HepG2 (cell line): Measurements from ENCODE around the gene RBM6. TPM values are rescaled to one million over a fixed set of nuclear protein-coding genes. Genes with fewer than 3 reads are reported as not detected.

Experiments used
- AFF4 ChIP-seq: sonication (generic); formaldehyde crosslinking; IDR thresholded peaks from 2 replicates; pipeline ENCODE4 v1.4.0; 2020; ENCODE audit warnings: missing genetic modification reagents
- GFI1 ChIP-seq: sonication (generic); formaldehyde crosslinking; IDR thresholded peaks from 2 replicates; pipeline ENCODE4 v1.5.0; 2020; ENCODE audit warnings: missing genetic modification reagents, mild to moderate bottlenecking, borderline replicate concordance
- KLF16 ChIP-seq, 2 experiments: sonication (generic) in 1 of 2; formaldehyde crosslinking in 1 of 2; IDR thresholded peaks; 2 replicates each; pipeline versions ENCODE4 v1.6.1 to v1.8.0; 2016 to 2023; ENCODE audit warnings: missing genetic modification reagents in 2 of 2, missing compliant biosample characterization in 1 of 2
- MED13 ChIP-seq: sonication (generic); formaldehyde crosslinking; IDR thresholded peaks from 2 replicates; pipeline ENCODE4 v1.5.0; 2020; ENCODE audit warnings: missing genetic modification reagents
- MYPOP ChIP-seq: sonication (generic); formaldehyde crosslinking; IDR thresholded peaks from 2 replicates; pipeline ENCODE4 v1.8.1; 2023; ENCODE audit warnings: mild to moderate bottlenecking, moderate library complexity, missing genetic modification reagents
- NFE2 ChIP-seq: sonication (generic); formaldehyde crosslinking; IDR thresholded peaks from 2 replicates; pipeline ENCODE4 v1.4.0; 2020; ENCODE audit warnings: missing genetic modification reagents
- PAX8 ChIP-seq: sonication (generic); formaldehyde crosslinking; IDR thresholded peaks from 2 replicates; pipeline ENCODE4 v1.8.0; 2022; ENCODE audit warnings: mild to moderate bottlenecking, missing genetic modification reagents, borderline replicate concordance
- PHF8 ChIP-seq: sonication (generic); formaldehyde crosslinking; IDR thresholded peaks from 2 replicates; pipeline ENCODE4 v1.5.0; 2020; ENCODE audit warnings: missing genetic modification reagents
- RFX5 ChIP-seq: IDR thresholded peaks from 2 replicates; pipeline ENCODE4 v1.6.1; 2011; ENCODE audit warnings: low read depth, low read length, improper control_type of control experiment
- SMC3 ChIP-seq: IDR thresholded peaks from 2 replicates; pipeline ENCODE4 v1.6.1; 2011; ENCODE audit warnings: low read length, improper control_type of control experiment
- SNRNP70 ChIP-seq: fragments of 200-400 bp; formaldehyde crosslinking; IDR thresholded peaks from 2 replicates; pipeline ENCODE4 v1.6.1; 2017; ENCODE audit warnings: mild to moderate bottlenecking, low read depth, low read length, moderate library complexity
- SP4 ChIP-seq: sonication (generic); formaldehyde crosslinking; IDR thresholded peaks from 2 replicates; pipeline ENCODE4 v1.8.1; 2023; ENCODE audit warnings: mild to moderate bottlenecking, missing genetic modification reagents
- TEAD2 ChIP-seq: sonication (generic); formaldehyde crosslinking; IDR thresholded peaks from 2 replicates; pipeline ENCODE4 v1.9.0; 2021; ENCODE audit warnings: missing genetic modification reagents
- TERF1 ChIP-seq: sonication (generic); formaldehyde crosslinking; IDR thresholded peaks from 2 replicates; pipeline ENCODE4 v1.8.0; 2022; ENCODE audit warnings: mild to moderate bottlenecking, missing genetic modification reagents, moderate library complexity
- ZBTB21 ChIP-seq: sonication (generic); formaldehyde crosslinking; IDR thresholded peaks from 2 replicates; pipeline ENCODE4 v1.4.0; 2020; ENCODE audit warnings: missing genetic modification reagents
- ZNF10 ChIP-seq: sonication (generic); formaldehyde crosslinking; IDR thresholded peaks from 2 replicates; pipeline ENCODE4 v1.4.0; 2020; ENCODE audit warnings: mild to moderate bottlenecking, low read depth, missing genetic modification reagents, borderline replicate concordance
- ZNF12 ChIP-seq: sonication (generic); formaldehyde crosslinking; IDR thresholded peaks from 2 replicates; pipeline ENCODE4 v1.5.0; 2020; ENCODE audit warnings: missing genetic modification reagents
- ZNF160 ChIP-seq: sonication (generic); formaldehyde crosslinking; IDR thresholded peaks from 2 replicates; pipeline ENCODE4 v1.8.0; 2022; ENCODE audit warnings: mild to moderate bottlenecking, inconsistent platforms, missing genetic modification reagents
- ZNF205 ChIP-seq: IDR thresholded peaks from 2 replicates; pipeline ENCODE4 v1.6.1; 2018; ENCODE audit warnings: missing biosample characterization, missing genetic modification reagents
- ZNF207 ChIP-seq: fragments of 450-650 bp; IDR thresholded peaks from 2 replicates; pipeline ENCODE4 v1.6.1; 2016; ENCODE audit warnings: antibody characterized with exemption, borderline replicate concordance
- ZNF367 ChIP-seq: sonication (generic); formaldehyde crosslinking; IDR thresholded peaks from 2 replicates; pipeline ENCODE4 v1.4.0; 2020; ENCODE audit warnings: missing genetic modification reagents, borderline replicate concordance
- ZNF441 ChIP-seq: sonication (generic); formaldehyde crosslinking; IDR thresholded peaks from 2 replicates; pipeline ENCODE4 v1.7.0; 2021; ENCODE audit warnings: missing genetic modification reagents, borderline replicate concordance
- ZNF512B ChIP-seq: sonication (generic); formaldehyde crosslinking; IDR thresholded peaks from 2 replicates; pipeline ENCODE4 v1.5.1; 2020; ENCODE audit warnings: missing genetic modification reagents, mild to moderate bottlenecking, borderline replicate concordance
- polyA plus RNA-seq, 8 experiments: library from polyadenylated mRNA; depleted of rRNA in 3 of 8; stranded (reverse) in 7 of 8; unstranded in 1 of 8; fragments of >200 nt; fragmentation: Illumina TruSeq in 4 of 8; extraction: Trizol in 4 of 8; gene quantifications; 2 replicates each; pipeline versions ENCODE4 v1.2.1 to v1.2.3, GENCODE V29; 2011 to 2016; ENCODE audit warnings: low read depth in 4 of 8, missing spikeins in 1 of 8, mixed read lengths in 1 of 8; ENCODE audit not compliant: insufficient read depth in 1 of 8
- total RNA-seq, 5 experiments: library from RNA; depleted of rRNA; stranded (reverse); fragments of >200 nt; fragmentation: Illumina TruSeq; extraction: Trizol; gene quantifications; 2 replicates each; pipeline ENCODE4 v1.2.3, GENCODE V29; 2016; ENCODE audit warnings: low read depth in 1 of 5

The RBM6 gene
- total and polyA plus RNA-seq, 2 of the 13 experiments (the other 11 are each of a cell fraction or from before 2014, with no cell fraction given), result 72.7 to 86.1 TPM

GRCh38 chr3:49906073-49906743 lies 33.7 kb upstream of the RBM6 start (continued):
- TF ChIP-seq AFF4 (CRISPR knock-in tag) (no peak), ZNF512B (CRISPR knock-in tag) (no peak), TERF1 (CRISPR knock-in tag) (no peak), ZNF160 (no peak), KLF16 (CRISPR knock-in tag; IDR thresholded peaks at IDR 0.05) (no peak), ZNF441 (CRISPR knock-in tag) (no peak), ZNF367 (CRISPR knock-in tag) (no peak), ZBTB21 (CRISPR knock-in tag) (no peak), MED13 (CRISPR knock-in tag) (no peak), SNRNP70 (no peak), ZNF207 (no peak), ZNF12 (CRISPR knock-in tag) (0 out of 2 replicates have a peak, but pooled peaks have one; percentile 48), TEAD2 (CRISPR knock-in tag) (no peak), SP4 (CRISPR knock-in tag) (peak; percentile 40; the same call in 1 of the 2 replicates), MYPOP (CRISPR knock-in tag) (no peak), SMC3 (peak; percentile 58), RFX5 (no peak), ZNF205 (CRISPR knock-in tag) (no peak), NFE2 (CRISPR knock-in tag) (no peak), ZNF10 (no peak), PAX8 (CRISPR knock-in tag) (no peak), GFI1 (CRISPR knock-in tag) (no peak), PHF8 (no peak)
